H1 (cell line): Measurements from ENCODE around the gene SRSF3. TPM values are rescaled to one million over a fixed set of nuclear protein-coding genes. Genes with fewer than 3 reads are reported as not detected.

ENCODE experiments used
- CTCF ChIA-PET: fragments of 300-600 bp; sonication (Branson Sonifier 250); formaldehyde crosslinking; loops from one replicate; lab custom pipeline; 2021; ENCODE audit not compliant: partially characterized antibody; lab: Charles Lee
- POLR2A ChIA-PET: fragments of 300-600 bp; sonication (Branson Sonifier 250); formaldehyde crosslinking; loops from one replicate; lab custom pipeline; 2021; ENCODE audit warnings: inconsistent platforms; ENCODE audit not compliant: partially characterized antibody; lab: Charles Lee
- DNase-seq, 2 experiments: peaks; one replicate each; pipeline versions ENCODE4 v3.0.0 to v3.0.0-alpha.2; 2010 to 2022; ENCODE audit warnings: low spot score in 2 of 2, low read depth in 1 of 2, mixed read lengths in 1 of 2
- FAIRE-seq: peaks from 2 replicates; lab custom pipeline; 2011; peaks lifted over from hg19 to GRCh38; lab: Jason Lieb, UNC
- H2AFZ ChIP-seq: 2 replicates; pipeline ENCODE4 v1.8.1; 2012; ENCODE audit warnings: low read length, inconsistent platforms
- H2AK5ac ChIP-seq: 2 replicates; pipeline ENCODE4 v1.6.1; 2013; ENCODE audit warnings: low read depth, low read length
- H2BK120ac ChIP-seq: replicated peaks from 2 replicates; pipeline ENCODE3; 2013; ENCODE audit warnings: low read depth, low read length, inconsistent platforms
- H2BK12ac ChIP-seq: 2 replicates; pipeline ENCODE4 v1.6.1; 2013; ENCODE audit warnings: low read depth, low read length
- H2BK15ac ChIP-seq: 2 replicates; pipeline ENCODE4 v1.6.1; 2013; ENCODE audit warnings: low read length
- H2BK20ac ChIP-seq: 2 replicates; pipeline ENCODE4 v1.6.1; 2013; ENCODE audit warnings: low read length
- H2BK5ac ChIP-seq: 2 replicates; pipeline ENCODE4 v1.6.1; 2013; ENCODE audit warnings: low read depth, low read length
- H3K14ac ChIP-seq: 2 replicates; pipeline ENCODE4 v1.6.1; 2013; ENCODE audit warnings: inconsistent platforms; ENCODE audit not compliant: insufficient read length
- H3K18ac ChIP-seq: 2 replicates; pipeline ENCODE4 v1.6.1; 2013; ENCODE audit warnings: low read length; ENCODE audit errors: extremely low read depth
- H3K23ac ChIP-seq: 2 replicates; pipeline ENCODE4 v1.6.1; 2013; ENCODE audit warnings: inconsistent platforms; ENCODE audit not compliant: insufficient read length
- H3K23me2 ChIP-seq: 2 replicates; pipeline ENCODE4 v1.6.1; 2013; ENCODE audit warnings: low read depth, low read length
- H3K27ac ChIP-seq: 2 replicates; pipeline ENCODE4 v1.6.1; 2011; ENCODE audit warnings: low read depth, low read length, inconsistent platforms
- H3K27me3 ChIP-seq, 4 experiments: replicated peaks in 1 of 4; 1 replicate in 1 of 4; 2 replicates in 3 of 4; pipeline versions ENCODE4 v1.6.1 to v1.8.1; 2011 to 2013; ENCODE audit warnings: low read length in 3 of 4, mild to moderate bottlenecking in 3 of 4, inconsistent platforms in 2 of 4, mixed read lengths in 2 of 4, moderate library complexity in 1 of 4; ENCODE audit not compliant: control insufficient read depth in 3 of 4, insufficient read depth in 3 of 4; ENCODE audit errors: extremely low read depth in 1 of 4
- H3K36me3 ChIP-seq, 4 experiments: 2 replicates each; pipeline versions ENCODE4 v1.6.1 to v1.8.1; 2011 to 2013; ENCODE audit warnings: mild to moderate bottlenecking in 4 of 4, low read length in 3 of 4, moderate library complexity in 2 of 4, control low read depth in 1 of 4, inconsistent platforms in 1 of 4; ENCODE audit not compliant: insufficient read depth in 4 of 4, control insufficient read depth in 2 of 4
- H3K4ac ChIP-seq: replicated peaks from 2 replicates; pipeline ENCODE3; 2013; ENCODE audit warnings: low read length, low read depth, mixed read lengths, inconsistent platforms; ENCODE audit not compliant: insufficient read length
- H3K4me1 ChIP-seq, 4 experiments: replicated peaks in 1 of 4; 1 replicate in 1 of 4; 2 replicates in 3 of 4; pipeline versions ENCODE4 v1.6.1 to v1.8.1; 2011 to 2013; ENCODE audit warnings: low read length in 3 of 4, inconsistent platforms in 2 of 4, mixed read lengths in 1 of 4; ENCODE audit not compliant: insufficient read depth in 4 of 4, control insufficient read depth in 3 of 4
- H3K4me2 ChIP-seq, 2 experiments: 2 replicates each; pipeline versions ENCODE4 v1.6.1 to v1.8.1; 2011 to 2013; ENCODE audit warnings: low read depth in 2 of 2, low read length in 2 of 2, control low read depth in 1 of 2, inconsistent platforms in 1 of 2, mild to moderate bottlenecking in 1 of 2; ENCODE audit not compliant: insufficient read depth in 1 of 2
- H3K4me3 ChIP-seq, 4 experiments: fragments of 200-600, 300-600 bp in 1 of 4; sonication (generic), shearing (Covaris generic), sonication (Bioruptor Twin) in 1 of 4; 2 replicates each; pipeline versions ENCODE4 v1.5.1 to v1.8.1; 2011 to 2016; ENCODE audit warnings: low read length in 4 of 4, low read depth in 3 of 4, control low read depth in 2 of 4, inconsistent platforms in 2 of 4, mild to moderate bottlenecking in 2 of 4, mixed read lengths in 1 of 4, moderate library complexity in 1 of 4; ENCODE audit not compliant: insufficient read depth in 2 of 4; ENCODE audit errors: extremely low read depth in 1 of 4
- H3K56ac ChIP-seq: replicated peaks from 2 replicates; pipeline ENCODE3; 2013; ENCODE audit warnings: low read depth, mild to moderate bottlenecking, mixed read lengths, low read length, inconsistent platforms; ENCODE audit not compliant: insufficient read length
- H3K79me1 ChIP-seq: 2 replicates; pipeline ENCODE4 v1.6.1; 2013; ENCODE audit warnings: low read depth, low read length, control low read depth
- H3K79me2 ChIP-seq, 2 experiments: 2 replicates each; pipeline versions ENCODE4 v1.6.1 to v1.8.1; 2012 to 2013; ENCODE audit warnings: low read length in 2 of 2, mild to moderate bottlenecking in 2 of 2, inconsistent platforms in 1 of 2; ENCODE audit not compliant: insufficient read depth in 2 of 2, control insufficient read depth in 1 of 2
- H3K9ac ChIP-seq, 4 experiments: replicated peaks in 1 of 4; 1 replicate in 1 of 4; 2 replicates in 3 of 4; pipeline versions ENCODE4 v1.6.1 to v1.8.1; 2011 to 2013; ENCODE audit warnings: low read depth in 3 of 4, low read length in 3 of 4, control low read depth in 2 of 4, mild to moderate bottlenecking in 2 of 4, moderate library complexity in 2 of 4, inconsistent platforms in 1 of 4; ENCODE audit errors: extremely low read depth in 1 of 4
- H3K9me3 ChIP-seq, 2 experiments: 2 replicates each; pipeline versions ENCODE4 v1.6.1 to v1.8.1; 2012 to 2013; ENCODE audit warnings: mild to moderate bottlenecking in 2 of 2, moderate library complexity in 2 of 2, control low read depth in 1 of 2, inconsistent platforms in 1 of 2, low read depth in 1 of 2, low read length in 1 of 2, mixed read lengths in 1 of 2; ENCODE audit not compliant: insufficient read depth in 2 of 2
- H4K20me1 ChIP-seq, 2 experiments: replicated peaks in 1 of 2; 2 replicates each; pipeline versions ENCODE3 to v1.8.1; 2011 to 2013; ENCODE audit warnings: inconsistent platforms in 2 of 2, low read length in 2 of 2, mild to moderate bottlenecking in 1 of 2; ENCODE audit not compliant: insufficient read depth in 2 of 2, control insufficient read depth in 1 of 2
- H4K5ac ChIP-seq: 2 replicates; pipeline ENCODE4 v1.6.1; 2013; ENCODE audit warnings: low read length, low read depth, mixed read lengths, inconsistent platforms; ENCODE audit not compliant: insufficient read length
- H4K8ac ChIP-seq: 2 replicates; pipeline ENCODE4 v1.8.0; 2013; ENCODE audit warnings: mild to moderate bottlenecking, moderate library complexity, low read length, inconsistent platforms; ENCODE audit not compliant: insufficient read depth; ENCODE audit errors: extremely low read depth
- H4K91ac ChIP-seq: replicated peaks from 2 replicates; pipeline ENCODE3; 2013; ENCODE audit warnings: low read length, mixed read lengths, inconsistent platforms; ENCODE audit not compliant: insufficient read length
- ASH2L ChIP-seq: fragments of 200-600, 300-600 bp; sonication (generic); IDR thresholded peaks from one replicate; pipeline ENCODE4 v1.7.1; 2017; ENCODE audit warnings: low read length
- CBX5 ChIP-seq: fragments of 300-800, 300-1000 bp; sonication (generic); IDR thresholded peaks from 2 replicates; pipeline ENCODE4 v1.7.1; 2016; ENCODE audit warnings: antibody characterized with exemption, low read length, low read depth
- CREB1 ChIP-seq: IDR thresholded peaks from 2 replicates; pipeline ENCODE4 v1.6.1; 2012; ENCODE audit warnings: inconsistent platforms
- EGR1 ChIP-seq: IDR thresholded peaks from 2 replicates; pipeline ENCODE4 v1.6.1; 2011; ENCODE audit warnings: low read depth, low read length, borderline replicate concordance
- JUN ChIP-seq: IDR thresholded peaks from 2 replicates; pipeline ENCODE4 v1.6.1; 2011; ENCODE audit warnings: low read depth, mild to moderate bottlenecking, improper control_type of control experiment, low read length
- KDM4A ChIP-seq: IDR thresholded peaks from one replicate; pipeline ENCODE4 v1.7.1; 2012; ENCODE audit warnings: low read depth, mild to moderate bottlenecking, moderate library complexity, low read length, inconsistent platforms; ENCODE audit not compliant: severe bottlenecking
- NANOG ChIP-seq: IDR thresholded peaks from 2 replicates; pipeline ENCODE4 v1.6.1; 2011; ENCODE audit warnings: low read length, low read depth, mild to moderate bottlenecking, inconsistent platforms; ENCODE audit not compliant: insufficient read depth, poor library complexity, severe bottlenecking
- WGBS, 2 experiments: shearing (Covaris generic) in 1 of 2; methylation state at CpG; one replicate each; pipeline versions ENCODE4 v1.1.6 to v1.1.7; 2013 to 2015; ENCODE audit warnings: low lambda C conversion rate in 2 of 2, mixed read lengths in 2 of 2, inconsistent platforms in 1 of 2, low coverage in 1 of 2, missing lambda C conversion rate in 1 of 2; ENCODE audit not compliant: insufficient replicate concordance in 2 of 2, insufficient coverage in 1 of 2, insufficient read length in 1 of 2; ENCODE audit errors: extremely low coverage in 1 of 2, missing lambda C conversion rate in 1 of 2; 5-methylcytosine and 5-hydroxymethylcytosine counted together
- polyA plus RNA-seq, 7 experiments: library from polyadenylated mRNA; depleted of rRNA in 3 of 7; stranded (reverse) in 5 of 7; unstranded in 2 of 7; fragments of >200 nt in 5 of 7; fragments of 200-250 nt in 2 of 7; gene quantifications; 1 replicate in 5 of 7; 2 replicates in 1 of 7; 4 replicates in 1 of 7; pipeline versions ENCODE4 v1.2.1 to v1.2.3, GENCODE V29; 2011 to 2013; ENCODE audit warnings: missing spikeins in 2 of 7, mixed read lengths in 2 of 7
- total RNA-seq: library from RNA; stranded (reverse); fragmentation: NEBNext Ultra II Directional; extraction: Animal tissue kit (Norgen Biotek cat#: 25700); gene quantifications from 2 replicates; pipeline ENCODE4 v1.2.1, GENCODE V29; 2021
- TF ChIP-seq, protein P1 (sequence below): IDR thresholded peaks from 2 replicates; pipeline ENCODE4 v1.6.1; 2012; ENCODE audit warnings: inconsistent platforms
- TF ChIP-seq, protein P2 (sequence below): IDR thresholded peaks from 2 replicates; pipeline ENCODE4 v1.6.1; 2011; ENCODE audit warnings: low read length, improper control_type of control experiment

The SRSF3 gene
- total and polyA plus RNA-seq, 2 of the 8 experiments (the other 6 are each of a cell fraction or from before 2014, with no cell fraction given): 471 to 689 TPM

DNA sequence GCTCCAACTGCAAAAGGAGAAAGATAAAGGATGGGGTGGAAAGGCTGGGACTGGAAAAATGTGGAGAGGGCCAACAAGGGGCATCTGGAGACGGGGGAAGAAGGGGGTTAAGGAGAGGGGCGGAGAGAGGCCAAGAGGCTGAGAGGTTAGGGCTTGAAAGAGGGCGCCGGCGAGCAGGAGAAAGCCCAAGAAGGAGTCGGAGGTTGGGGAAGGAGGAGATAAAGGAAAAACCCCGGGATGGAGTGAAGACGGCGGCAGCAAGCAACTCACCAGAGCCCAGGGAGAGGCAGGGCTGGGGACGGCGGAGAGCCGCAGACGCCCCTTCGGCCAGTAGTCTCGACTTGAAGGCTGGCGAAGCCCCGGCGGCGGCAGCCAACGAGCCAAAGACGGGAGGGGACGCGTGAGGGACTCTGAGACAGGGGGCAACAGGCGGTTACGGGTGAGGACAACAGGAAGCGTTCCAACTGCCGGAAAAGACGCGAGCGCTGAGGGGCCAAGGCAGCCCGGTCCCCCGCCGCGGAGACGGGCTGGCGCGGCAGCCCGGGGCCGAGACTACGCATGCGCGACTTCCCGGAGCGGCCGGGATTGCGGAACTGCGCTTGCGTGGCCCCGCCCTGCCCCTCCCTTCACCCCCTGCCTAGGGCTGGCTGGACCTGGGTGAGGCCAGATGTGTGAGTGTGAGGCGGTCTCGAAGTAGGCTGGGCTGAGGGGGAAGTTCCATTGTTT is 47.1 kb upstream of the SRSF3 start, which contains the start of gene STK38:
STK38 (minus strand) TSS at position 560 of the 726 bp plus-strand sequence. CDS start 7,277 bp downstream, outside the sequence.
- peaks cover 0 to 9% (median 4%) of the 10 kb centered on the region in 4 experiments; a peak in 4 of 7 replicates for H3K4me1 ChIP-seq
- H3K27me3 ChIP-seq: no peaks in the 10 kb centered on the region
- H3K9ac ChIP-seq: peak within 1 kb of the TSS; percentile 61 to 91 (median 88)
- no peaks in the 10 kb centered on the region for H3K9me3 ChIP-seq
- H2BK12ac ChIP-seq: 0 out of 2 replicates have a peak within 1 kb of the TSS, but pooled peaks have one; percentile 76
- H4K8ac ChIP-seq: peak within 1 kb of the TSS; percentile 90; the same call in 1 of the 2 replicates
- H3K27ac ChIP-seq: peak within 1 kb of the TSS; percentile 81
- no peak within 1 kb of the TSS for H4K91ac ChIP-seq
- peak within 1 kb of the TSS; percentile 42; the same call in 1 of the 2 replicates for H2AFZ ChIP-seq
- peak within 1 kb of the TSS; percentile 83 for H3K18ac ChIP-seq
- peak within 1 kb of the TSS; percentile 78 for H2BK5ac ChIP-seq
- DNase-seq (peak; percentile 83 to 94), FAIRE-seq (no peak)
- H3K23ac ChIP-seq: no peak within 1 kb of the TSS
- H2AK5ac ChIP-seq: peak within 1 kb of the TSS; percentile 16; the same call in 1 of the 2 replicates
- H3K79me1 ChIP-seq: peaks cover 6% of the 10 kb centered on the region
- no peak within 1 kb of the TSS for H3K14ac ChIP-seq
- peak within 1 kb of the TSS; percentile 16 for H3K4ac ChIP-seq
- 2% methylated on average over 50 of the region's 51 CpGs; no CpG with 5 or more reads in 1 of the 2 experiments for WGBS, 2 experiments
- CTCF ChIA-PET: interaction anchor here (1.1 kb wide), 1 partner anchor 186 kb away, joined by 4 read pairs; no protein-coding TSS in a partner anchor
- H3K79me2 ChIP-seq: peaks cover 6 to 42% of the 10 kb centered on the region in 2 experiments; a peak in 3 of 4 replicates
- H2BK20ac ChIP-seq: peak within 1 kb of the TSS; percentile 40; the same call in 1 of the 2 replicates
- peak within 1 kb of the TSS; percentile 84 to 97 (median 92) for H3K4me3 ChIP-seq
- POLR2A ChIA-PET: interaction anchor here (3.1 to 3.5 kb wide), 2 partner anchors 48 to 51 kb away, joined by 12 to 18 read pairs; partner anchors contain the start of gene SRSF3
- H3K56ac ChIP-seq: peak within 1 kb of the TSS; percentile 34
- H3K23me2 ChIP-seq: peaks cover 9% of the 10 kb centered on the region
- H3K4me2 ChIP-seq: peak within 1 kb of the TSS; percentile 80 to 91
- no peaks in the 10 kb centered on the region for H4K20me1 ChIP-seq
- H2BK15ac ChIP-seq: no peak within 1 kb of the TSS
- peak within 1 kb of the TSS; percentile 63 for H4K5ac ChIP-seq
- no peaks in the 10 kb centered on the region; a peak in 1 of 8 replicates for H3K36me3 ChIP-seq
- H2BK120ac ChIP-seq: no peak within 1 kb of the TSS
- TF ChIP-seq KDM4A: peak; percentile 92
- TF ChIP-seq, protein P1, sequence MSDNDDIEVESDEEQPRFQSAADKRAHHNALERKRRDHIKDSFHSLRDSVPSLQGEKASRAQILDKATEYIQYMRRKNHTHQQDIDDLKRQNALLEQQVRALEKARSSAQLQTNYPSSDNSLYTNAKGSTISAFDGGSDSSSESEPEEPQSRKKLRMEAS: peak; percentile 8; the same call in 1 of the 2 replicates
- TF ChIP-seq JUN: no peak
- 0 out of 2 replicates have a peak, but pooled peaks have one; percentile 13 for TF ChIP-seq CREB1
- TF ChIP-seq EGR1: no peak
- no peak for TF ChIP-seq NANOG
- no peak for TF ChIP-seq CBX5
- TF ChIP-seq, protein P2, sequence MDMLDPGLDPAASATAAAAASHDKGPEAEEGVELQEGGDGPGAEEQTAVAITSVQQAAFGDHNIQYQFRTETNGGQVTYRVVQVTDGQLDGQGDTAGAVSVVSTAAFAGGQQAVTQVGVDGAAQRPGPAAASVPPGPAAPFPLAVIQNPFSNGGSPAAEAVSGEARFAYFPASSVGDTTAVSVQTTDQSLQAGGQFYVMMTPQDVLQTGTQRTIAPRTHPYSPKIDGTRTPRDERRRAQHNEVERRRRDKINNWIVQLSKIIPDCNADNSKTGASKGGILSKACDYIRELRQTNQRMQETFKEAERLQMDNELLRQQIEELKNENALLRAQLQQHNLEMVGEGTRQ: no peak
- TF ChIP-seq ASH2L: peak; percentile 80
